Measurements from ENCODE around the gene LHFPL2. TPM values are rescaled to one million over a fixed set of nuclear protein-coding genes. Genes with fewer than 3 reads are reported as not detected.
A peak's percentile ranks its signal among the peaks of the same experiment; 100 is the strongest.

Gene LHFPL2
- total and polyA plus RNA-seq, 9 of the 15 experiments (the other 6 are each of a cell fraction or from before 2014, with no cell fraction given): 1.0 to 6.6 (median 4.6) TPM

GRCh38 chr5:78677777-78678668, 29.5 kb upstream of the LHFPL2 start (continued):
- TF ChIP-seq ZNF133 (CRISPR knock-in tag; IDR thresholded peaks at IDR 0.05) (no peak), ZBED1 (IDR thresholded peaks at IDR 0.05) (no peak), CREB3L1 (IDR thresholded peaks at IDR 0.05; ENCODE audit: borderline replicate concordance, low read depth) (peak; percentile 40; the same call in 1 of the 2 replicates), ZNF436 (CRISPR knock-in tag; IDR thresholded peaks at IDR 0.05) (no peak), GATA2 (CRISPR knock-in tag; IDR thresholded peaks at IDR 0.05) (peak; percentile 52; the same call in 1 of the 2 replicates), DPF2 (IDR thresholded peaks at IDR 0.05) (peak; percentile 79), ZNF76 (CRISPR knock-in tag; IDR thresholded peaks at IDR 0.05; ENCODE audit: borderline replicate concordance) (no peak), NR4A1 (CRISPR knock-in tag; IDR thresholded peaks at IDR 0.05) (no peak), NR4A1 (tag; IDR thresholded peaks at IDR 0.05) (peak; percentile 45; the same call in 1 of the 2 replicates), FOXM1 (IDR thresholded peaks at IDR 0.05; ENCODE audit: low read depth) (no peak), FOXM1 (CRISPR knock-in tag; IDR thresholded peaks at IDR 0.05; ENCODE audit: low read depth) (no peak), ZNF551 (CRISPR knock-in tag; IDR thresholded peaks at IDR 0.05) (no peak), ZEB2 (IDR thresholded peaks at IDR 0.05) (peak; percentile 30; the same call in 1 of the 2 replicates), DACH1 (IDR thresholded peaks at IDR 0.05; ENCODE audit: partially characterized antibody) (peak; percentile 77), MEIS2 (IDR thresholded peaks at IDR 0.05; ENCODE audit: partially characterized antibody) (peak; percentile 32), DMBX1 (CRISPR knock-in tag; IDR thresholded peaks at IDR 0.05; ENCODE audit: borderline replicate concordance) (peak; percentile 67; the same call in 1 of the 2 replicates), JUND (IDR thresholded peaks at IDR 0.05; ENCODE audit: borderline replicate concordance, low read depth, low read length) (peak; percentile 58; the same call in 1 of the 2 replicates), JUND (tag; IDR thresholded peaks at IDR 0.05; ENCODE audit: borderline replicate concordance, low read depth, low read length) (peak; percentile 57), SMAD4 (CRISPR knock-in tag; conservative IDR thresholded peaks at IDR 0.05) (peak; percentile 39; the same call in 1 of the 2 replicates), E2F8 (IDR thresholded peaks at IDR 0.05; ENCODE audit: low read depth, partially characterized antibody) (peak; percentile 36), ZNF740 (CRISPR knock-in tag; IDR thresholded peaks at IDR 0.05) (no peak), ZNF740 (tag; IDR thresholded peaks at IDR 0.05) (peak in 1 of 2 experiments; percentile 36; a peak in 1 of 4 replicates), TEAD4 (IDR thresholded peaks at IDR 0.05; ENCODE audit: low read length) (peak; percentile 45), TEAD4 (CRISPR knock-in tag; IDR thresholded peaks at IDR 0.05; ENCODE audit: borderline replicate concordance) (no peak), ZNF79 (CRISPR knock-in tag; IDR thresholded peaks at IDR 0.05; ENCODE audit: low read depth) (no peak), CBFA2T3 (IDR thresholded peaks at IDR 0.05) (no peak)

All from K562 (cell line).